ENCODE measurements around the gene DOCK11.

DOCK11 gene

DNA sequence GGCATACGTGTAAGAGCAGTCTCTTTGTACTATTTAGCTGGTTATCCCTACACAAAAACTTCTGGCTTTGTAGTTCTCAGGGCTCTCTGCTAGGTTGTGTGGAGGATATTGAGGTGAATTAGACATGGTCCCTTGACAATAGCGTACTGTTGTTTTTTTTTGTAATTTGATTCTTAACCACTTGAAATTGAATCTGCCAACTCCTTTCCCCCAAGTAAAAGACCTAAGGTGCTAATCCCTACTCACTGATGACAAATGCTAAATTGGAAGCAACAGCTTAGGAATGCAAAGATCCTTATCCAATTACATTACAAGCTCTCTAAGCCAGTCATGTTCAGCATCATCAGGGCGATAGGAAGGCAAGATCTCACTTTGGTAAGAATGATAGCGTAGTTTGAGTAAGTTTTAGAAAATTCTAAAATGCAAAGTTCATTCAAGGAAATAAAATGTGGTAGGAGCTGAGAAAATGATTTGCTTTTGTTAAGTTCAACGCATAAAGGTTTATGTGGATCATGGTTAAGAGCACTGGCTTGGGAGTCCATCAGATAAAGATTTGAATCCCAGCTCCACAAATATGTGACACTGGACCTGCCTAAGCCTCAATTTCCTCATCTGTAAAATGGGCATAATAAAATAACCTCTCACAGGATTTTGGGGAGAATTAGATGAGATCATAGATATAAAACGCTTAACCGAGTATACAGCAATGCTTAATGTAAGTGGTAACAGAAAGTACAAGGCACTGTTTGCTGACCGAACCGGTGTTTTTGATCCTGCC is 39.3 kb downstream of the DOCK11 start:
- DNase-seq: no peak

GRCh38 chrX:118536204-118536603 is 40.6 kb downstream of the DOCK11 start:
- no peak for DNase-seq

DNA sequence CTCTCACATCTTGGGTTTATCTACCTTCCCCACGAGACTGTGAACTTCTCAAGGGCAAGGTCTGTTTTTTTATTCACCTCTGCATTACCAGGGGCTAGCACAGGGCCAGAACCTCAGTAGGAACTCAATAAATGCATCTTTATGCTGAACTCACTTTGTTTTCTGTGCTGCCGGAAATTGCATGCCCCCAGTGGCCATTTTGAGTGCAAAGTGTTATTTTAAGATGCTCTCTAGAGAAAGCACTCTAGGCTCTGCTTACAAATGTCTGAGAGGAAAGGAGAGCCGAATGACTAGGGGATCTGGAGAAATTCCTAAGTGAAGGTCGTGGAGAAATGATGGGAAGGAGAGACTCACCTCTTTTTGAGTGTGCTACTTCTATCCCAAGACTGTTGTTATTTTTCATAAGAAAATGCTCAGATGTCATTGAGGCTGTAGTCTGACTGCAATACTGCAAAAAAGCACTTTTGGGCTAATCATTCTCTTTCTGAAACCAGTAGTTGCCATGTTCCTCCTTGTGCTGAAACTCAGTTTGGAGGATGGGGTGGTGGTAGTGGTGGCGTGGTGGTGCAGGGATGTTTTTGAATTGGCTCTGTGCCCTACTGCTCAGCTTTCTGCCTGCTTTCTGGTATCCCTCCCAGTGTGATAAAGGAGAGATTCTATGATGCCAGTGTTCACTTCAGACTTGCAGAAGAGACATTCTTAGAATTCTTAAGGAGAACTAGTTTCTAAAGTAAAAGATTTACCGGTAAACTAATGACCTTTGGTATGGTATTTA is 41.3 kb downstream of the DOCK11 start:
- no peak for DNase-seq

- no peak for DNase-seq
Measured at GRCh38 chrX:118538386-118538785, 42.8 kb downstream of the DOCK11 start.

DNA sequence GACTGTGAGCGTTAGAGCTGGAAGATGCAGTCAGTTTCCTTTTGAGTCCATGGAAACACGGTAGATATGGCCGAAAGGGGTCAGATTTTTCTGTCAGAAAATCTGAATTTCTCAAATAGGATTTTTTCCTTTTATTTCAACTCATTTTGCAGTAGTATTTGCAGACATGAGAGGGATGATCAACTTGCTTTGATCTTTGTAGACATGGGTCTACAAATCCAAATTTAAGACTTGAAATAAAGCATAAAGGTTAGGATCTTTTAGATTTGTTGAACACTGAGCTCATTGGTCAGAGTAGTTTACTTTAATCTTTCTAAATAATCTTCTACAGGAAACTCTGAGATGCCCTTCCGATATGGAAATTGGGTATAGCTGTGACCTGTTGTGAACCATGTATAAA is 44.7 kb downstream of the DOCK11 start:
- DNase-seq: no peak

- no peak for DNase-seq
Measured at GRCh38 chrX:118541482-118541881, 45.9 kb downstream of the DOCK11 start.

DNA sequence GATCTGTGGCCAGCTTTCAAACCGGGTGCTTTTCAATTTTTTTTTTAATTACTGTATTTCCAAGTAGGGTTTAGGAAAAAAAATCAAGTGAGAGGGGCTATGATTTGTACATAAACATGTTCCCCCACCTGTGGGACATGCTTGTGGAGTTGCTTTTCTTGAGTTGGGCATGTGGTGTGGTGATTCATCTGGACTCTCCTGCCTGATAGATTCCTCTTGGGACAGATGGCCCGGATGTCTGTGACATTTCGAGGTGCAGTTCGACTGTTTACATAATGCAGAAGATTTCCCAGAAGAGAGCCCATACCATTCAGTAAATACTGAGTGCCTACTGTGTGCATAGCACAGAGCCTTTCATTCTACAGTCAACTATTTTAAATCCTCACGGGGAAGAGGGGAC is 49.9 kb downstream of the DOCK11 start:
- DNase-seq: no peak

- no peak for DNase-seq
Measured at GRCh38 chrX:118548841-118549240, 53.2 kb downstream of the DOCK11 start.

- DNase-seq: no peak
Measured at GRCh38 chrX:118550792-118551191, 55.2 kb downstream of the DOCK11 start.

DNA sequence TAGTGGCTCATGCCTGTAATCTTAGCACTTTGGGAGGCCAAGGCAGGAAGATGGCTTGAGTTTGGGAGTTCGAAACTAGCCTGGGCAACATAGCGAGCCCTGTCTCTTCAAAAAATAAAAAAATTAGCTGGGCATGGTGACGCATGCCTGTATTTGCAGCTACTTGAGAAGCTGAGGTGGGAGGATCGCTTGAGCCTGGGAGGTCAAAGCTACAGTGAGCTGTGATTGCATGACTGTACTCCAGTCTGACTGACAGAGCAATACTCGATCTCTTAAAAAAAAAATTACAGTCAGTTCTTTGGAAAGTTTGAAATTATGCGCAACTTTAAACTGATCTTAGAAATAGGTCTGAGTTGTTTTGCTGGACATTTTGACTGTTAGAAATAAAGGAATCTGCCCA is 55.8 kb downstream of the DOCK11 start:
- DNase-seq: no peak

DNA sequence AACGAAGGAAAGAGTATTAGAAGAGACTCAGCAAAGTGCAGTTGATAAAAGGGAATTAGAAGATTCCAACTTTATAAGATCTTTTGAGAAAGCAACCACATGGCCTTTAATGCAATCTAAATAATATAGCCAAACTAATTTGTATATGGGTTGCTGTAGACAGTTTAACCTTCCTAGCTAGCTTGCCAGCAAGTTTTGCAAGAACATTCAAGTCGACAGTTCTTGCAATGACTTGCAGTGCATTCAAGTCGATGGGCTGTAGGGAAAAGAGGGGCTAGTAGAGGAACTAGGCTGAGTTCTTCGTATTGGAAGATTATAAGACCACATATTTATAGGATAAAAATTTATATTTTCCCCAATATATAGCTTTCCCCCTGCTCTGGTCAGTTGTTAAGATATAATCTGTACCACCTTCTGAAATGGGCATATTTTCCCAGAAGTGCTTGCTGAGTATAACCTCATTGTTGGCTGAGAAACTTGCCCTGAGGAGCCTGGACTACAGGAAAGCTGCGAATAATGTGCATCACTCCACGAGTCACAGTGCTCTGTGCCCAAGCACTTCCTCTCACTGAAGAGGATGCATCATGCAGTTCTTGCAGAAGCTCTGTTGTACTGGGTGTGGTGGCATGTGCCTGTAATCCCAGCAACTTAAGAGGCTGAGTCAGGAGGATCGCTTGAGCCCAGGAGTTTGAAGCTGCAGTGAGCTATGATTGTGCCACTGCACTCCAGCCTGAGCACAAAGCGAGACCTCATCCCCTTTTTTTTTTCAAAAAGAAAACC is 56.7 kb downstream of the DOCK11 start:
- DNase-seq: no peak

- no peak for DNase-seq
Measured at GRCh38 chrX:118553042-118553710, 57.6 kb downstream of the DOCK11 start.

GRCh38 chrX:118554511-118554910 is 58.9 kb downstream of the DOCK11 start:
- DNase-seq: no peak

- DNase-seq: no peak
Measured at GRCh38 chrX:118558926-118559325, 63.3 kb downstream of the DOCK11 start.

- no peak for DNase-seq
Measured at GRCh38 chrX:118560489-118560888, 64.9 kb downstream of the DOCK11 start.

DNA sequence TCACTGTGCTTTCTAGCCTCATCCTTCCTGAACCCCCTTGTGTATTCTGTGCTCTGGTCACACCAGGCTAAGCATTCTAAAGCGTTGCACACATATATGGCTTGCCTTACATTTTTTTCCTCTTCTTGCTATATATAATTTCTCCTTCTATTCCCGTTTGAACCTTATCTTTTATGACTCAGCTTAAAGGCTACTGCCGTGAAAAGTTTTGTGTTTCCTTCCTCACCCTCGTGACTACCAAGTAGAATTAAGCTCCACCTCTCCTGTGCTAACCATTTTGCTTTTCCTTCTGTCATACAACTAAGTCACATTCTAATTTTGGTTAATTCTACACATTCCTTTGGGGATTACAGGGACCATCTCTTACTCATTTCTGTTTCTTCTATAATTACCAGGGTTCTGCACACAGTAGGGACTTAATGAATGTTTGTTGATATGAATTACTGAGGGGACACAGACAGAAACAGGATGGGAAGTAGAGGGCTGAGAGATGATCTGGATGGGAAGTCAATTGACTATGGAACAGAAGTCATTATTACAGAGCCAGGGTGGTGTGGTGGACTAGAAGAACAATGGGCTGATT is 67.1 kb downstream of the DOCK11 start:
- no peak for DNase-seq

- DNase-seq: no peak
Measured at GRCh38 chrX:118564498-118564897, 68.9 kb downstream of the DOCK11 start.

GRCh38 chrX:118565853-118566252 is 70.2 kb downstream of the DOCK11 start:
- no peak for DNase-seq

GRCh38 chrX:118566359-118566758 is 70.7 kb downstream of the DOCK11 start:
- DNase-seq: no peak

- no peak for DNase-seq
Measured at GRCh38 chrX:118569676-118570075, 74.1 kb downstream of the DOCK11 start.

DNA sequence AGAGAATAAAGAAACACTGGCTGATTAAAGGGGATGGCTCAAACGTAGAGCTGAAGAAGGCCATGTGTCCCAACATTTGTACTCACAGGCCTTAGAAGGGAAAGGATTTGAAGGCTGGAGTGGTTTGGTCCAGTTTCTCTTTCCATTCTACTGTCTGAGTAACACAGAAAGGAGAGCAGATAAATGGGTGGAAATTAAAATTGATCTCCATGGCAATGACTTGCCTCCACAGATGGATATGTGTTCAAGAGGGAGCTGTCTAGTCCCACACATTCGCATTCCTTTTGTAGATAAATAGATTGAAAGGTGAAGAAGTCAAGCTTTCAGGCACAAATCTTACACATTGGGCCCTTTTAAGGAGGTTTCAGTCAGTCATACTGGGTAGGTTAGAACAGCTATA is 74.6 kb downstream of the DOCK11 start:
- DNase-seq: no peak

DNA sequence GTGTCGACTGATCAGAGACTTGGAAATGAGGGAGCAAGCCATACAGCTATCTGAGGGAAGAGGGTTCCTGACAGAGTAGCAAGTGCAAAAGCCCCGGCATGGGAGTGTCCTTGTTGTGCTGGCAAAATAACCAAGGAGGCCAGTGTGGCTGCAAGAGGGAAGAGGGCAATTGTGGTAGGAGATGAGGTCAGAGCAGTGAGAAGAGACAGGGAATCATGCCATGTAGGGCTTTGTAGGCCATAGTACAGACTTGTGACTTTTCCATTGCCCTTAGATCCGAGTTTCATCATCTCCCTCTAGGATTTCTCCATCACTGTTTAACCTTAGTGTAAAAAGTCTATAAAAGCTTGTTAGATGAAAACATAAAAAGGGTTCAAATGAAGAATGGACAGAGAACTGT is 76.2 kb downstream of the DOCK11 start:
- DNase-seq: no peak

GRCh38 chrX:118574666-118575065 is 79.1 kb downstream of the DOCK11 start:
- no peak for DNase-seq
